Measurements from ENCODE around the gene PODXL.

PODXL gene

DNA sequence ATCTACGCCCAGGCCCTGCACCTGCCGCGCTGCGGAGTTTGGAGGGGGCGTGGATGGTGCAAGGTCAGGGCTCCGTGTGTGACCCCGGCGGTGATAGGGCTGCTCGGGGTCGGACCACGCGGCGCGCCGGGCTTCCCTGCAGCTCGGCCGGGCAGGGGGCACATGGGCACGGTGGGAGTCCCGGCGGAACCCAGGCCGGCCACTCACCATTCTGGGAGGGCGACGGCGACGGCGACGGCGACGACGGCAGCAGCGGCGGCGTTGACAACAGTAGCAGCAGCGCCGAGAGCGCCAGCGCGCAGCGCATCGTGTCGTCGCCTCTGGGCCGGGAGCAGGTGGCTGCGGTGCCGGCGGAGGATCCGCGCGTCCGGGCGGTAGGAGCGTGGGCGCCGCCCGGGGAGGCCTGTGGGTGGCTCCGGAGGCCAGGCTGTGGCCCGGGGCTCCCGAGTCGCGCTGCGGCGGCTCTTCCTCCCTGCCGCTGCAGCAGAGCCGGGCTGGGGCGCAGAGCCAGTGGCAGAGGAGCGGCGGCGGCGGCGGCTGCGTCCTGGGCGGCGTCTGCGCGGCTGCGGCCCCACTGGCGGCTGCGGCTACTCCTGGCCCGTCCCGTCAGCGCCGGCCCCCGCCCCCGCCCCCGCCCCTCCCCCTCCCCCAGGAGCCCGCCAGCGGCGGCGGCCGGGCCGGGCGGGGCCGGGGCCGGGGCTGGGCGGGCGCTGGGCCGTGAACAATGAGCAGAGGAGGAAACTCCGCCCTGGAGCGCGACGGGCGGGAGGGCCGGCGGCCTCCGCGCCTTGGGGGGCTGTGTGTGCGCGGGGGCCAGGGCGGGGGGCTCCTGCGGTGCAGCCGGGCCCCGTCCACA lies at the start of gene PODXL:
Gene PODXL (minus strand): TSS at position 576 of the 856 bp plus-strand sequence. CDS start 269 bp downstream, at position 307.
- DNase-seq (ENCODE audit: low read depth in 4 of 4, low spot score in 1 of 4): peak; percentile 11 to 34 (median 22)

DNA sequence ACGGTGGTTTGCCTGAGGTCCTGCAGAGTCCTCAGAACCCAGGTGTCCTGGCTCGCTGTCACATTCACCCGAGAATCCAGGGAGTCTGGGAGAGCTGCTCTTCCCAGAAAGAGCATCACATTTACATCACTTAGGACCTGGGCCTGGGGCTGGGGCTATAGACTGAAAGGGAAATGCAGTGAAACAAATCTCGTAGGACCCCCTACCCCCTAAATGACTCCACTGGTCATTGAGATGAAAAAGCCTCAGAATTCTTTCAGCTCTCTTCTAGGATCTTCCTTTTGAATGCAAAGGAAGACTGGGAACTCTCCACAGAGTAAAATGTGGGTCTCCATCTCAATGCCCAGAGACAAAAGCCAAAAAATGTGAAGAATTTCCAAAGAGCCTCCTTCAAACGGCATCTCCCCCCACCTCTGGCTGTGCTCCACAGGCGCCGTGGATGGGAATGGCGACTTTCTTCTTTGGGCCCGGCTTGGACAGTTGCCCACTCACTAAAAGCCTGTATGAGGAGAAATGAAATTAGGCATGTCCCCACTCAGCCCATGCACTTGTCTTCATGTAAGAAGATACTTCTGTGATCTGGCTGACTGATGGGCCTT lies 49.0 kb upstream of the PODXL start:
- DNase-seq (ENCODE audit: low read depth in 4 of 4, low spot score in 1 of 4): no peak

DNA sequence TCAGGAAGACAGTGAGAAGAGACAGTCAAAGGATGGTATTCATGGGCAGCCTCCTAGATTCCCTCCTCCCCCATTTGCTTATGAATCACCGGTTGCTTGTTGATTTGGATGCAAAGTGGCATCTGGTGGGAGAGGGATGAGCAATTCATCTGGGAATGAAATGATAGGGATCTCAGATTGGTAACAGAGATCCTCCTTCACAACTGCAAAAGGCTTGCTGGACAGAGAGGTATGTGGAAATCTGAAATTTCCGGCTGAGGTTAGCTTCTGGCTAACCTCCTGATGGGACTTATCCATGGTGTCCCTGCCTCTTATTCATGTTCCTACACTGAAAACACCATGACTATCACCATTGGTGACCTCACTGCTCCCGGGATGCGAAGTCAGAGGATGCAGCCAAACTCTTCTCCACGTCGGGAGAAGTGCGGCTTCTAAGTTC lies 48.4 kb upstream of the PODXL start:
- DNase-seq (ENCODE audit: low read depth in 4 of 4, low spot score in 1 of 4): no peak

DNA sequence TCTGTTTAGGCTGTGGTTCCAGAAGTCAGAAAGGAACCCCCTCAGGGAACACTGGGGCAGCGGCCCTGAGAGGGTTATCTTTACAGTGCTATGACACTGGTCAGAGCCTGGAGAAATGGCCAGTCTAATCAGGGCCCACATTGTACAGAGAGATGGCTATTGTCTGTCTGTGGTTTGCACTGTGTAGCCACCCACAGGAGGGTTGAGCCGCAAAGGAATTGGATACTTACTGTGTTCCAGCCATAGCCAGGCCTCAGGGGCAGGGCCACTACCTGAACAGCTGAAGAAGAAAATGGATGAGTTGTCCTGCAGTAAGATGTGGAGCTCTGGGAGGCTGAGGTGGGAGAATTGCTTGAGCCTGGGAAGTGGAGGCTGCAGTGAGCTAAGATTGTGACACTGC lies 47.5 kb upstream of the PODXL start:
- DNase-seq (ENCODE audit: low read depth in 4 of 4, low spot score in 1 of 4): no peak

DNA sequence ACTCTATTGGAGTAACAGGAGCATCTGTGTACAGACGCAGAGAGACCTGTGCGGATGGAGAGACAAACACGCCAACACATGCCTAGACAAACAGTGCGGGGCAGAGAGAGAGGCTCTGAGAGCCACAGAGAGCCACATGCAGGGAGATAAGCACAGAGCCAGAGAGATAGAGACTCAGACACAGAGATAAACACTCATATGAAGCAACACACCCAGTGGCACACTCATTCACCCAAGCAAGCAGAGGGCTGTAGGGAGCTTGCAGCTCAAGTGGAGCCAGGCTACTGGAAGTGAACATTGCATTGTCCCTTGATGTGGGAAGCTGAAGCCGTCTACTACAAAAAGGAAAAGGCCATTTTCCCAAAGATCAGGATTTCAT lies 46.6 kb upstream of the PODXL start:
- no peak for DNase-seq (ENCODE audit: low read depth in 4 of 4, low spot score in 1 of 4)

GRCh38 chr7:131602304-131602993 lies 46.0 kb upstream of the PODXL start:
- no peak for DNase-seq (ENCODE audit: low read depth in 4 of 4, low spot score in 1 of 4)

- no peak for DNase-seq (ENCODE audit: low read depth in 4 of 4, low spot score in 1 of 4)
Observed at GRCh38 chr7:131600085-131600881, 43.9 kb upstream of the PODXL start.

DNA sequence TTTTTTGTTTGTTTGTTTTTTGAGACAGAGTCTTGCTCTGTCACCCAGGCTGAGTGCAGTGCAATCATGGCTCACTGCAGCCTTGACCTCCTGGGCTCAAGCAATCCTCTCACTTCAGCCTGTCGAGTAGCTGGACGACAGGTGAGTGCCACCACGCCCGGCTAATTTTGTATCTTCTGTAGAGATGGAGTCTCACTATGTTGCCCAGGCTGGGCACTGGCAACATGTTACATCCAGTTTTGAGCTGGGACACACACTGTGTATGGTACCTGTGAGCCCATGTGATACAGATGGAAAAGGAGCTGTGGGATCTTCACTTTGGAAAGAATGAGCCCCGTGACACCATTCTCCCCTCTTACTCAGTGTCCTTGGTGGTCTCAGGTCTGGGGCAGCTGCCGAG lies 40.4 kb upstream of the PODXL start:
- DNase-seq (ENCODE audit: low read depth in 4 of 4, low spot score in 1 of 4): no peak

- DNase-seq (ENCODE audit: low read depth in 4 of 4, low spot score in 1 of 4): no peak
Observed at GRCh38 chr7:131595699-131596098, 39.3 kb upstream of the PODXL start.

DNA sequence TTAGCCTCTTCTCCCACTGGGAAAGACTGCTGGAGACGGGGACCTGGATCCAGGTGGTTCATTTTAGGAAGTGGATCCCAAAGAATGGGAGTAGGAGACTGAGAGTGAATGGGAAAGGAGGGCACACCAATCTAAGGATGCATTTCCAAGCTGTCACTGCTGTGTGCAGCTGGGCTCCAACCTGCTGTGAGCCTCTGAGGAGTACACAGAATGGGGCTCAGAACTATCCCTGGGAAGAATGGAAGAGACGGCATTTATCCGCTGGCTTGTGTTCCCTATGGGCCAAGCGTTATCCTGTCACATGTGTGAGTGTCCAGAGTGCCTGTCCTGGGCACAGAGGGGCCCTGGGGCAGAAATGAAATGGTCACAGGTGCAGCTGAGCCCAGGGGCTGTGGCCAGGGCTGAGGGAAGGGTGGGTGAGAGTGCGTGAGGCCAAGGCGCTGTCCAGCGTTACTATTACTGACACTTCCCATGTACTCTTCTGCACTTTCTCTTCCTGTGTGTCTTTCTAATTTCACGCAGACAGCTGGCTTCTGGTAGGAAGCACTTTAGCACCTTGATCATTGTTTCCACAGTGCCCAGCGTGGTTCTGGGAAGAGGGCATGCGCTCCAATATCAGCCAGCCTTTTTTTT lies 35.4 kb upstream of the PODXL start:
- DNase-seq (ENCODE audit: low read depth in 4 of 4, low spot score in 1 of 4): no peak

DNA sequence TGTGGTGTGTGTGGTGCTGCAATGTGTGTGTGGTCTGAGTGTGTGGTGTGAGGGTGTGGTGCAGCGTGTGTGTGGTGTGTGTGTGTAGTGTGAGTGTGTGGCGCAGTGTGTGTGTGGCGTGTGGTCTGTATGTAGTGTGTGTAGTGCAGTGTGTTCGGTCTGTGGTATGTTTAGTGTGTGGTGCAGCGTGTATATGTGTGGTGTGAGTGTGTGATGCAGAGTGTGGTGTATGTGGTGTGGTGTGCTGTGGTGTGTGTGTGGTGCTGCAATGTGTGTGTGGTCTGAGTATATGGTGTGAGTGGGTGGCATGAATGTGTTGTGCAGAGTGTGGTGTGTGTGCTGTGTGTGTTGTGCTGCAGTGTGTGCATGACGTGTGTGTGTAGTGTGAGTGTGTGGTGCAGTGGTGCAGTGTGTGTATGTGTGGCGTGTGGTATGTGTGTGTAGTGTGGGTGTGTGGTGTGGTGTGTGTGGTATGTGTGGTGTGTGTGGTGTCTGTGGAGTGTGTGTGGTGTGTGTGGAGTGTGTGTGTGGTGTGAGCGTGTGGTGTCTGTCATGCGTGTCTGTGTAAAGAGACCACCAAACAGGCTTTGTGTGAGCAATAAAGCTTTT lies 31.0 kb upstream of the PODXL start:
- DNase-seq (ENCODE audit: low read depth in 4 of 4, low spot score in 1 of 4): no peak

- DNase-seq (ENCODE audit: low read depth in 4 of 4, low spot score in 1 of 4): no peak
Observed at GRCh38 chr7:131586759-131587158, 30.3 kb upstream of the PODXL start.

DNA sequence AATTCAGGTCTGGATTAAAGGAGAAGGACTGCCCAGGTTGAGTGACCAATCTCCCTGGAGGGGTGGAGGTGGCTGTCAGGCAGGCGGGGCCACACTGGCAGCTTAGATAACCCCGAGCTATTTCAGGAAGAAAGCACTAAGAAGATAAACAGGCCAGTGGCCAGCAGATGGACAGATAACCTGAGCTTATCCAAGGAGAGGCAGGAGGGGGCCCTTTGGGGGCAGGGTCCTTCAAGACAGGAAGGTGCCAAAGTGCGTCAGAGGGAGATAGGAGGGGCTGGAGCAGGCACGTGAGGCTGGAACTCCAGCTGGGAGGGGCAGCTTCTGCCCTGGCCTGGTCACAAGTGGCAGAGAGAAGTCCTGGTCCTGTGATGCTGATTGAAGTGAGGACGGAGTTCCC lies 29.8 kb upstream of the PODXL start:
- DNase-seq (ENCODE audit: low read depth in 4 of 4, low spot score in 1 of 4): no peak

DNA sequence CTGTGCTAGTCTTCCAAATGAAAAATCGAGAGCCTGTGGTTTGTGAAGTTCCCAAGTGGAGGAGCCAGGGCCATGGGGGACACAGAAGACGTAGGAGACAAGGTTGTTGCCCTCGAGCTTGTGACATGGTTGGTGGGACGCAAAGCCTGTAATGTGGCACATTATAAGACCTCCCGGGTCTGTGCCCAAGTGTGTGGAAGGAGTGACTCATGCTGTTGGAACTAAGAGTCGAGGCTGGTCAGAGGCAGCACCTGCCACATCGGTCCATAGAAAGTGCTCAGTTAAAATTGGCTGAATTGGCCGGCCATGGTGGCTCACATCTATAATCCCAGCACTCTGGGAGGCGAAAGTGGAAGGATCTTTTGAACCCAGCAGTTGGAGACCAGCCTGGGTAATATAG lies 27.0 kb upstream of the PODXL start:
- DNase-seq (ENCODE audit: low read depth in 4 of 4, low spot score in 1 of 4): no peak

DNA sequence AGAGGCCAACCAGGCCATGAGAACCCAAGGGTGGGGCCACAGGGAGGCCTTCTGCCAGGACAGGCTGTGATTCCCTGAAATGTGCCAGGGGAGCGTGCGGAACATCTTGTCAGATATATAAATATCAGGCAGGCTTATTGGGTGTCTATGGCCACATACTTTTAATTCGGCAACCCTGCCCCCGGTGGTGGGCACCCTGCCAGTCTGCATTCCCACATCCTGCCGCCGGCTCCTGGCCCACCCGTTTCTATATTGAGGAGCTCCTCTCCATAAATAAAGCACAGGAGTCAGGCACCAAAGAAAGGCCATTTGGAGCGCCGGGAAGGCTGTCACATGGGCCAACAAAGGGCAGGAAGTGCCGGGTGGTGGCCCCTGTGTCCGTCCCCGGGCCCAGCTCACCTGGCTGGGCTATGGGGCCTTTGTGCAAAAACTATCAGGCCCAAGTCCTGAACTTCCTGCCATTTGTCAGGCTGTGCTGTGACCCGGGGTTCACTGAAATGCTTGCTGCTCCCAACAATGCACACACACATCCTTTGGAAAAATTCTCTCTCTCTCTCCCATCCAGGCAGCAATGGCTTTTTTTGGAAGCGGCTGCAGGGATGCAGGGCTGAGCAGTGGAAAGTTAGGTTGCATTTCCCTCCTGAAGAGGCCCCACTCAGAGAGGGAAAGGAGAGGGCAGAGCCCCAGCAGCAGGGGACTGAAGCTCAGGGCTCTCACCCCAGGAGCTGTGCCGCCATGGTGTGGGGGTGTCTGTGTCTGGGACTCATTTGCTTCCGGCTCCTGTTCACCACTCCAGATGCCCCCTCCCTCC lies 25.0 kb upstream of the PODXL start:
- no peak for DNase-seq (ENCODE audit: low read depth in 4 of 4, low spot score in 1 of 4)

DNA sequence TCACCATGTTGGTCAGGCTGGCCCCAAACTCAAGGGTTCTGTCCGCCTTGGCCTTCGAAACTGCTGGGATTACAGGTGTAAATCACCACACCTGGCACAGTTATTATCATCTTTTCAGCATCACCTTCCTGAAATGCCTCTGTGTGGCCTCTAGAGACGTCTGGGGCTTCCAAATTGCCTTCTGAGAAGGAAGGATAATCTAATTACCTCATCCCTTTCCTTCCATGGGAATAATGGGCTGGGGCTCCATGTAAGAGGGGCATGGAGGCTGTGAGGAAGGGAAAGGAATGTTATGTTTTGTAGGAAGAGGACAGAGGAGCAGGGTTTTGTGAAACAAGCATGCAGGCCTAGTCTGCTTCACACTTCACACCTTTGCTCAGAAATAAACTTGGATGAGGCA lies 22.2 kb upstream of the PODXL start:
- DNase-seq (ENCODE audit: low read depth in 4 of 4, low spot score in 1 of 4): no peak

- no peak for DNase-seq (ENCODE audit: low read depth in 4 of 4, low spot score in 1 of 4)
Observed at GRCh38 chr7:131574741-131575140, 18.3 kb upstream of the PODXL start.

DNA sequence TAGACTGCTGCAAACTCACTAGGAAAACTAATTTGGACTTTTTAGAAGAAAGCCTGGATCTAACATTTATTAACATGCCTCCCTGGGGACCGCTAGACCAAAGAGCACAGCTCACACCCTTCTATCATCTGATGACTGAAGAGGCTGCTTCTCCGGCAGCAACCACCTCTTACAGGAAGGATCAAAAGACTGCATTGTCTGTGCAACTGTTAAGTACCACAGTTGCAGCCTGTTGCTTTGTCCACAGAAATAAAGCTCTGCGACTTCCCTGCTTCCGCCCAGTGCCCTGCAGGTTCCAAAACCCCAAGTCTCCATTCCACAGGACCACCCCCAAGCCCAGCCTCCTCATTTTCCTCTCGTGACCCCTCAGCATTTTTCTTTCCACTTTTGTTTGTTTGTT lies 14.0 kb upstream of the PODXL start:
- no peak for DNase-seq (ENCODE audit: low read depth in 4 of 4, low spot score in 1 of 4)

DNA sequence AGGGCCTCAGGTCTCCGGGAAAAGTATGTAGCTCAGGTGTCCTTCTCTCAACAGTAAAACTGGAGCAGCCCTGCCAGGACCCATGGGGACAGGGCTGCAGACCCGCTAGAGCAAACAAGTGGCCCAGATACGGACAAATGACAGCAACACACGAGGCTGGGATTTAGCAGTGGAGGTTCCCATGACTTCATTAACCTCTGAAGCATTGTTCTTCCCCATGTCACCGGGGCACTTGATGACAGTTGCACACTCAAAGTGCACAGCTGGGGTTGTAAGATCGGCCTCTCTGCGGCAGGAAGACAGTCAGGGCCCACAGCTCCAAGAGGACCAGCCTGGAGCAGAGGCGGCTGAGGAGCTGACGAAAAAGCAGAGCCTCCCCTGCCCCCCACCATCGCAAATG lies 12.5 kb upstream of the PODXL start:
- DNase-seq (ENCODE audit: low read depth in 4 of 4, low spot score in 1 of 4): no peak

DNA sequence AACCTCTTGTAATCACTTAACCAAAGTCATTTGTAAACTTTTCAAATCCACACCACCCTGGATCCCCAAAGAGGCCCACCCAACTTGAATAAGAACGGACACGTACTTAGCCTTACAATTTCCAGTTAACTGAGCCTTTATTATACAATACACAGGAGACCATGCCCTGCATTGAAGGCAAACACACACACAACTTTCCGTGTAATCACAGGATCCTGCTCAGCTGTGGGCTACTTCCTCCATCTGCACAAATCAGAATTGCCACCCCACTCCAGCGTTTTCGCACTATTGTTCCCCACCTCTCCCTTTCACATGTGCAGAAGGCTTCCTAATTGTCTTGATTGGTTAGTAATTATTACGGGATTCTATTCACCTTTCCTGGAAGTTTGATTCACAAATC lies 12.1 kb upstream of the PODXL start:
- DNase-seq (ENCODE audit: low read depth in 4 of 4, low spot score in 1 of 4): no peak

All from stimulated activated CD4-positive, alpha-beta T cell treated with anti-CD3 and anti-CD28 coated beads, Interleukin-1b, Interleukin-23, amount 100 ng/mL, for 24 hours (primary cell).